Activated CD4-positive, alpha-beta T cell treated with anti-CD3 and anti-CD28 coated beads for 36 hours (primary cell): ENCODE results near the gene PPA1. TPM values are rescaled to one million over a fixed set of nuclear protein-coding genes. Genes with fewer than 3 reads are reported as not detected.

ENCODE experiments used
- ATAC-seq: fragments of 200-7000 bp; cut with Tn5 transposase; one replicate; pipeline ENCODE4 v1.10.0; 2021; ENCODE audit warnings: mild to moderate bottlenecking, moderate library complexity
- CTCF ChIA-PET: fragments of 350-600 bp; sonication (Branson Sonifier 250); formaldehyde crosslinking; loops from one replicate; lab custom pipeline; 2021; ENCODE audit warnings: antibody characterized with exemption; lab: Charles Lee
- POLR2A ChIA-PET: fragments of 350-600 bp; sonication (Branson Sonifier 250); formaldehyde crosslinking; loops from one replicate; lab custom pipeline; 2021; ENCODE audit warnings: antibody characterized with exemption, inconsistent platforms; lab: Charles Lee
- DNase-seq: peaks from one replicate; pipeline ENCODE4 v3.0.0-alpha.2; 2020
- H3K27ac Mint-ChIP-seq: one replicate; pipeline ENCODE4 v1.8.0; 2021; ENCODE audit warnings: mixed read lengths
- H3K27me3 Mint-ChIP-seq: one replicate; pipeline ENCODE4 v1.8.0; 2021; ENCODE audit warnings: mixed read lengths
- H3K36me3 Mint-ChIP-seq: one replicate; pipeline ENCODE4 v1.8.0; 2021; ENCODE audit warnings: low read depth, mixed read lengths
- H3K4me1 Mint-ChIP-seq: one replicate; pipeline ENCODE4 v1.8.0; 2021; ENCODE audit warnings: mixed read lengths
- H3K4me3 Mint-ChIP-seq: one replicate; pipeline ENCODE4 v1.8.0; 2021; ENCODE audit warnings: mild to moderate bottlenecking, moderate library complexity, mixed read lengths
- H3K9me3 Mint-ChIP-seq: one replicate; pipeline ENCODE4 v1.8.0; 2021; ENCODE audit warnings: low read depth, mixed read lengths
- intact Hi-C, 2 experiments: fragments of 100-400 bp; cut with DNase I in 1 of 2; cut with micrococcal nuclease in 1 of 2; formaldehyde crosslinking; loops; one replicate each; pipeline versions ENCODE4 v1.14.2 to v1.15.1; 2022 to 2024; cut with DNase I, micrococcal nuclease
- total RNA-seq, 2 experiments: library from RNA; stranded (reverse); gene quantifications; one replicate each; pipeline ENCODE4 v1.2.3, GENCODE V29; 2021

PPA1 gene
- 100 to 1,000 TPM; 286 to 328 TPM for total RNA-seq

DNA sequence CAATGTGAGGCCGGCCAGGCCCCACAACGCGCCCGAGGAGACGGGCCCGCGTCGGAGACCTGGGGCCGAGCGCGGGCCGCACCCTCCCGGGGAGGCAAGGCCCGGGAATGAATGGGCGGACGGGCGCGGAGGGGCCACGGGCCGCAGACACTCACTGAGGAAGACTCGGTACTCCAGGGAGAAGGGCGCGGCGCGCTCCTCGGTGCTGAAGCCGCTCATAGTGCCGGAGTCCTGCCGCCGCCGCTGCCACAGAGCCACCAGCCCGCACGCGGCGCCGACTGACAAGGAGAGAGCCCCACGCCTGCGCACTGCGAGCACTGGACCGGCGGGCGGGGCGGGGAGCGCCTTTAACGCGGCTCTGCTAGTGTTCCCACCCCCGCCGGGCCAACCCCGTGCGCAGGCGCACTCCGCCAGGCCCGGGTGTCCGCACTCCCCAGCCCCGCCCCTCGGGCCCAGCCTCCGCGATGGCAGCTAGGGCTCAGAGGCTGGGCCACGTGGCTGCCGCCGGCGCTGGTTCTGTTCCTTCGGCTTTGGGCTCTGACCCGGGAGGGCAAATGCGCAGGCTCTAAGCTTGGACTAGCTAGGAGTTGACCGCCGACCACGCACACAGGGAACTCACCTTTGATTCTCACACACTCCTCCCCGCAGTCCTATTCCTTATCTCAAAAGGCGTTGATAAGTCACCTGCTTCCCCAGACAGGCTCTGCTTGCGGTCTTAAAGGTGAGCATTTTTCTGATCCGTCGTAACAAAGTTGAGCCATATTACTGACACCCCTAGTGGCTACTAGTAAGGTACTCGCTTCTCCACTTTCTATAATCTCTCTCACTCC lies at the start of gene PPA1:
PPA1 (minus strand) TSS at position 321 of the 830 bp plus-strand sequence; CDS start at position 219, 102 bp downstream.
- peak within 1 kb of the TSS; percentile 89 for H3K27ac Mint-ChIP-seq
- peak; percentile 91 for ATAC-seq
- intact Hi-C loops = loop anchor here (1.0 to 5.0 kb wide), 9 partner anchors 22 to 584 kb away; partner anchors contain the start of genes LRRC20 (in 2 of the 2), SAR1A (in 2 of the 2), TYSND1 (in 2 of the 2) and EIF4EBP2 (in 1 of the 2)
- H3K4me1 Mint-ChIP-seq = peaks cover 31% of the 10 kb centered on the region
- ChIA-PET CTCF (interaction anchor here (0.8 to 4.9 kb wide), 7 partner anchors 11 to 171 kb away, joined by 3 to 69 read pairs (median 8); partner anchors contain the start of genes EIF4EBP2 and TYSND1), POLR2A (interaction anchor here (0.8 to 2.2 kb wide), 7 partner anchors 11 to 246 kb away, joined by 3 to 8 read pairs (median 4); partner anchors contain the start of genes EIF4EBP2 and SAR1A)
- peak; percentile 100 for DNase-seq
- peak within 1 kb of the TSS; percentile 83 for H3K4me3 Mint-ChIP-seq
- H3K27me3 Mint-ChIP-seq = no peaks in the 10 kb centered on the region
- H3K9me3 Mint-ChIP-seq = no peaks in the 10 kb centered on the region
- peaks cover 26% of the 10 kb centered on the region for H3K36me3 Mint-ChIP-seq

DNA sequence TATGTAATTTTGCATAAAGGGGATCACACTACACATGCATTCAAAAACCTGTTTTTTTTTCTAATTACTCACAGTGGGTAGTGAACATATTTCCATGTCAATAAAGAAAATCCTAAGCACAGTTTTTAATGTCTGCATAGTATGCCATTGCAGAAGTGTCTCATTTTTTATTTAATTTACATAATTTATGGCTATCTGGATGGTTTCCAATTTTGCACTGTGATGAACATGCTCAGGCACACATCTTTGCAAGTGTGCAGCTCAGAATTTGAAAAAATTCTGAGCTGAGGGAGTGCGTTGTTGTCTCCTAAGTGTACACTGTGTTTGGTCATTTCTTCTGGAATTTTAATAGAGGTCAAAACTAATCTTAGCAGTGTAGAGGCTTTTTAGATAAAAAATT lies 48.4 kb upstream of the PPA1 start:
- ATAC-seq (no peak), DNase-seq (no peak)
- Mint-ChIP-seq H3K4me3 (no peak overlapping the region), H3K27me3 (peaks cover 44% of the 10 kb centered on the region), H3K36me3 (no peaks in the 10 kb centered on the region), H3K4me1 (no peaks in the 10 kb centered on the region), H3K27ac (no peak overlapping the region), H3K9me3 (no peaks in the 10 kb centered on the region)
- CTCF ChIA-PET = interaction anchor here (0.6 to 1.4 kb wide), 3 partner anchors 9 to 60 kb away, joined by 3 to 5 read pairs (median 3); no protein-coding TSS in a partner anchor
- POLR2A ChIA-PET = no interaction called here
- intact Hi-C loops = no loop called here

DNA sequence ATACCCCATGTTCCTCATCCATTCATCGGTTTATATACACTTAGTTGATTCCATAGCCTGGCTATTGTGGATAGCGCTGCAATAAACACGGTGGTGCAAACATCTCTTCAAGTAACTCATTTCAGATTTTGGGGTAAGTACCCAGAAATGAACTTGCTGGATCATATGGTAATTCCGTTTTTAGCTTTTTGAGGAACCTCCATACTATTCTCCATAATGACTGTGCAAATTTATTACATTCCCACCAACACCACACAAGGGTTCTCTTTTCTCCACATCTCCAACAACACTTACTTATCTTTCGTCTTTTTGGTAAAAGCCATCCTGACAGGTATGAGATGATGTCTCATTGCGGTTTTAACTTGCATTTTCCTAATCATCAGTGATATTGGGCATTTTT lies 46.9 kb upstream of the PPA1 start:
- CTCF ChIA-PET = interaction anchor here (0.6 to 1.3 kb wide), 2 partner anchors 13 to 171 kb away, joined by 3 to 4 read pairs; no protein-coding TSS in a partner anchor
- H3K27ac Mint-ChIP-seq = no peak overlapping the region
- no peaks in the 10 kb centered on the region for H3K9me3 Mint-ChIP-seq
- H3K4me1 Mint-ChIP-seq = no peaks in the 10 kb centered on the region
- DNase-seq = no peak
- H3K27me3 Mint-ChIP-seq = peaks cover 32% of the 10 kb centered on the region
- no peak overlapping the region for H3K4me3 Mint-ChIP-seq
- POLR2A ChIA-PET = no interaction called here
- ATAC-seq = no peak
- no peaks in the 10 kb centered on the region for H3K36me3 Mint-ChIP-seq
- intact Hi-C loops = no loop called here

DNA sequence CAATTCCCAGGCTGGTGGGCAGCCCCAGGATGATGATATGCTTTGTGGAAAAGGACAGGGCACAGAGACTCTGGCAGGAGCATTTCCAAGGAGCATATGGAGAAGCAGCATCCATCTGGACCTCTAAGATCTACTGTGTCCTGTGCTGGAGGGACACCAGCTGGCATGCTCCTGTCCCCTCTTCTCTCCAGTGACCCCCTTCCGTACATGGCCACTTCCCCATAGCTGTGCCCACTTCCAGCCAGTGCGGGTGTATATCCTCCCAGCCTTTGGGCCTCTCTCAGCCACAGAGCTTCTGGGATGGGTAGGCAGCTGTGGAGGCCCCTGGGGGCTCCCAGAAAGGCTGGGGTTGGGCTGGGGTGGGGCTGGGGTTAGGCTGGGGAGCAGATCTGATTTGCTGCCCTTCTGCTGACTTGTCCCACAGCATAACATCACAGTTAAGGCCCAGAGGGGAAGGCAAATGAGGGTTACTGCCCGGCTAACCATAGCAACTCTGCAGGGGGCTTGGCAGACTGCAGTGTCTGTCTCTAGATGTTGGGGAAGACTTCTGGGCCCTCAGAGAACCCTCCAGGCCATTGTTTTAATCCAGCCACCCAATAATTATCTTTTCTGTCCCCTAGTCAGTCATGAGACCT lies 44.3 kb upstream of the PPA1 start:
- POLR2A ChIA-PET = no interaction called here
- intact Hi-C loops = no loop called here
- Mint-ChIP-seq H3K27me3 (peaks cover 12% of the 10 kb centered on the region), H3K9me3 (no peaks in the 10 kb centered on the region), H3K4me1 (peaks cover 9% of the 10 kb centered on the region), H3K4me3 (no peak overlapping the region), H3K27ac (no peak overlapping the region), H3K36me3 (no peaks in the 10 kb centered on the region)
- no peak for ATAC-seq
- CTCF ChIA-PET = interaction anchor here (2.1 kb wide), 1 partner anchor 87 kb away, joined by 7 read pairs; no protein-coding TSS in a partner anchor
- DNase-seq = no peak

DNA sequence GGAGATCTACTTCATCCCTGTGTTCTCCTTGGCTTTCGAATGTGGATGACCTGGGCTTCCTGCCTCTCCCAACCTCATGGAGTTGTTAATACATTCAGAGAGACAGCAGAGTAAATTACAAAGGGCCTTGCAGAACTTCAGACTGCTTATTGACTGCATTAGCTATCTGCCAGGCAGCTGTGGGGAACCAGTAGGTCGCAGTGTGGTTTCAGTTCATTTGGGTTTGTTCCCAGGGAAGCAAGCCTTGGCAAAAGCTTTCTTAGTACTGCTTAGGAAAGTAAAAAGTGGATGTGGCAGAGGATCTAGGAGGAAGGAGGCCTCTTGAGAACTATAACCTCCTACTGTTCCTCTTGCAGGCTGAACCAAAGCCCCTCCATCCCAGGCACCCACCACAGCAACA lies 41.4 kb upstream of the PPA1 start:
- intact Hi-C loops = no loop called here
- POLR2A ChIA-PET = interaction anchor here (0.6 kb wide), 1 partner anchor 43 kb away, joined by 4 read pairs; no protein-coding TSS in a partner anchor
- Mint-ChIP-seq H3K4me3 (no peak overlapping the region), H3K27ac (no peak overlapping the region), H3K4me1 (peaks cover 23% of the 10 kb centered on the region), H3K36me3 (no peaks in the 10 kb centered on the region), H3K9me3 (no peaks in the 10 kb centered on the region), H3K27me3 (no peaks in the 10 kb centered on the region)
- DNase-seq (no peak), ATAC-seq (no peak)
- CTCF ChIA-PET = interaction anchor here (1.0 to 1.7 kb wide), 2 partner anchors 9 to 90 kb away, joined by 3 to 6 read pairs; partner anchors contain the start of gene NPFFR1

DNA sequence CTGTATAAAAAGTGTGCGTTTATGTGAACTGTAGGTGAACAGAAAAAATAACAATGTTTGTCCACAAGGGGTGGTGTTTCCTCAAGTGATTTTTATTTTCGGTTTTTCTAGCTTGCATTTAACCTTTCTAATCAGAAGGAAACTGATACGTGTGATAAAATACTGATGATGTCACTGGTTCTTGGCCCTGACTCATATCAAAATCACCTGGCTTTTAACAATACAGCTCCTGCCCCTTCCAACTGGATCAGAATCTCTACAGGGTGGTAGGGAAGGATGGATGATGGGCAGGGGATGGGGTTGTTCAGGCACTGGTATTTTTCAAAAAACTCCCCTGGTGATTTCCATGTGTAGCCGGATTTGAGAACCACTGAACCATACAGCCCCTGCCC lies 39.7 kb upstream of the PPA1 start:
- no peaks in the 10 kb centered on the region for H3K9me3 Mint-ChIP-seq
- intact Hi-C loops = loop anchor here (1.0 to 2.0 kb wide), 7 partner anchors 40 to 110 kb away; partner anchors contain the start of genes PPA1 (in 1 of the 2) and SAR1A (in 1 of the 2)
- no peaks in the 10 kb centered on the region for H3K27me3 Mint-ChIP-seq
- ChIA-PET POLR2A (interaction anchor here (0.6 to 1.4 kb wide), 5 partner anchors 38 to 103 kb away, joined by 3 to 7 read pairs (median 3); no protein-coding TSS in a partner anchor), CTCF (interaction anchor here (0.6 to 2.0 kb wide), 27 partner anchors 8 to 315 kb away, joined by 3 to 15 read pairs (median 3); partner anchors contain the start of genes EIF4EBP2, PPA1 and TYSND1)
- no peak overlapping the region for H3K4me3 Mint-ChIP-seq
- peaks cover 23% of the 10 kb centered on the region for H3K4me1 Mint-ChIP-seq
- DNase-seq = peak; percentile 20
- ATAC-seq = peak; percentile 92
- no peaks in the 10 kb centered on the region for H3K36me3 Mint-ChIP-seq
- H3K27ac Mint-ChIP-seq = no peak overlapping the region

DNA sequence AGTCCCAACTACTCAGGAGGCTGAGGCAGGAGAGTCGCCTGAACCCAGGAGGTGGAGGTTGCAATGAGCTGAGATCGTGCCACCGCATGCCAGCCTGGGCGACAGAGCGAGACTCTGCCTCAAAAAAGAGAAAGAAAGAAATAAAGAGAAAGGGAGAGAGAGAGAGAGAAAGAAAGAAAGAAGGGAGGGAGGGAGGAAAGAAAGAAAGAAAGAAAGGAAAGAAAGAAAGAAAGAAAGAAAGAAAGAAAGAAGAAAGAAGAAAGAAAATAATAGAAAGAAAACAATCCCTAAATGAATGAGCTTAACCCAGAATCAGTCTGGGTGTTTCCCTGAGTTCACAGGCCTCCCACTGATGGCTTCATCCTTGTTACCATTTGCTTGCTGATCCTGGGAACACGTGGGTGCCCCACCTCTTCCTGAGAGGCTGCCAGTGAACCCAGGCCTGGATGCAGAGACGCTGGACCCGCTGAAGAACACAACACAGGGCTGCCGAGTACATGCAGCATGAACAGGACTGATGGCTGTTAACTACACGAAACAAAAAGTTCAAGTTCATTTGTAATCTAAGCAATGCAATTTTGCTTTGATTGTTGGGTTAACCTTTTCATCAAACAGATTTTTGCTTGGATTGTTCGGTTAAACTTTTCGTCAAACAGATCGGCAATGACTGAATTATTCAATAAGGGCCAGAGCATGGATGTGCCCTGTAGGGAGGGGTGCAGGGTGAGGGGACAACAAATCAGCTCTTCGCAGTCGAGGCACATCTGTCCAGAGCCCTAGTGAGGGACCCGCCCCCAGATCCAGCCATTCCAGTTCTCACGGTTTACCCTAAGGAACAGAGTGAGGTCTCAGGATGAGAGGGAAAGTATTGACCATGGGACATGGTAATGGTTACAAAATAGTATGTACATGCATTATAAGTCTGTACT lies 39.0 kb upstream of the PPA1 start:
- Mint-ChIP-seq H3K27ac (peak overlapping the region; percentile 32), H3K36me3 (no peaks in the 10 kb centered on the region), H3K4me3 (no peak overlapping the region), H3K4me1 (peaks cover 27% of the 10 kb centered on the region), H3K9me3 (no peaks in the 10 kb centered on the region), H3K27me3 (no peaks in the 10 kb centered on the region)
- no peak for DNase-seq
- intact Hi-C loops = loop anchor here (1.0 to 2.0 kb wide), 6 partner anchors 39 to 109 kb away; partner anchors contain the start of genes PPA1 (in 1 of the 2) and SAR1A (in 1 of the 2)
- ATAC-seq = peak; percentile 17
- ChIA-PET POLR2A (interaction anchor here (0.6 to 1.4 kb wide), 4 partner anchors 37 to 103 kb away, joined by 3 to 7 read pairs (median 4); no protein-coding TSS in a partner anchor), CTCF (interaction anchor here (0.6 to 2.0 kb wide), 24 partner anchors 9 to 314 kb away, joined by 3 to 15 read pairs (median 3); partner anchors contain the start of genes EIF4EBP2, PPA1 and TYSND1)

DNA sequence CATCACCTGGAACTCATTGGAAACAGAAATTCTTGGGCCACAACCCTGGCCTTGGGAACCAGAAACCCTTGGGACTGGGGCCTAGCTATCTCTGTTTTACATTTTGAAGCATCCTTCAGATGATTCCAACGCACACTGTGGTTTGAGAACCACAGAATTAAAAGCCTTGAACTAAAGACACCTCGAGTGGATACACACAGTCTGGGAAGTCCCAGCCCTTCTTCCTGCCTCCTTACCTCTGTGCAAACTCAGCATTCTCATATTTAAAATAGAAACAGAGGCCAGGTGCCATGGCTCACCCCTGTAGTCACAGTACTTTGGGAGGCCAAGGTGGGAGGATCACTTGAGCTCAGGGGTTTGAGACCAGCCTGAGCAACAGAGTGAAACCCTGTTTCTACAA lies 37.7 kb upstream of the PPA1 start:
- intact Hi-C loops = no loop called here
- Mint-ChIP-seq H3K4me3 (no peak overlapping the region), H3K27me3 (no peaks in the 10 kb centered on the region), H3K36me3 (no peaks in the 10 kb centered on the region), H3K4me1 (peaks cover 32% of the 10 kb centered on the region), H3K9me3 (no peaks in the 10 kb centered on the region), H3K27ac (no peak overlapping the region)
- CTCF ChIA-PET = no interaction called here
- POLR2A ChIA-PET = no interaction called here
- ATAC-seq = peak; percentile 48
- DNase-seq = peak; percentile 21

DNA sequence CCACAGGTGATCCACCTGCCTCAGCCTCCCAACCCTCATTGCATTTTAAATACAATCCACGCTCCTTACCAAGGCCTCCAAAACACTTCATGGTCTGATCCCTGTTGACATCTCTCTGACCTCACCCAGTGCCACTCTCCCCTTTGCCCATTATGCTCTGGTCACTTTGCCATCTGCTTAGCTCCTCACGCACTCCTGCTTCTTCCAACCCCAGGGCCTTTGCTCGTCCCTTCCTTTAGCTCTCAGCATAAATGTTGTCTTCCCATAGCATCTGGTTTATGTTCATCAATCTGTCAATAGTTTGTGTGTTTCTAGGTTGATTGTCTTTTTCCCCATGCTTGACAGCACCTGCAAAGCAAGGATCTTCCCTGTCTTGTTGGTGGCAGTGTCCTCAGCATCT lies 36.5 kb upstream of the PPA1 start:
- intact Hi-C loops = no loop called here

DNA sequence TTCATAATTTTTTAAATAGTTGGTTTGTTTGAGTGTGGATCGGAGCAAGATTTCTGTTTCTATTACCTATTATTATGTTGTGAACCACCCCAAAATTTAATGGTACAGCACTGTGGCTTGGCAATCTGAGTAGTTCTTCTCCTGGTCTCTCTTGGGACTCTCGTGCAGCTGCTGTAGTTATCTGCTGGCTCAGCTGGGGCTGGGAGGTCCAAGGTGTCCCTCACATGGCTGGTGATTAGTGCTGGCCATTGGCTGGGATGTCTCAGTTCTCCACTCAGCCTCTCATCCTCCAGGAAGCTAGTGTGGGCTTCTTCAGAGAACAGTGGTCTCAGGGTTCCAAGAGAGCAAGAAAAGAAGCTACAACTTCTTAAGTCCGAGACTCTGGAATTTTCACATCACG lies 35.1 kb upstream of the PPA1 start:
- Mint-ChIP-seq H3K27ac (no peak overlapping the region), H3K4me1 (peaks cover 31% of the 10 kb centered on the region), H3K36me3 (no peaks in the 10 kb centered on the region), H3K27me3 (no peaks in the 10 kb centered on the region), H3K4me3 (no peak overlapping the region), H3K9me3 (no peaks in the 10 kb centered on the region)
- ChIA-PET POLR2A (no interaction called here), CTCF (interaction anchor here (1.2 to 1.9 kb wide), 3 partner anchors 12 to 113 kb away, joined by 3 to 10 read pairs (median 7); no protein-coding TSS in a partner anchor)
- ATAC-seq = no peak
- intact Hi-C loops = no loop called here
- DNase-seq = no peak

More for the DNA sequence above, 36.5 kb upstream of the PPA1 start:
- DNase-seq (no peak), ATAC-seq (no peak)
- no peak overlapping the region for H3K27ac Mint-ChIP-seq
- CTCF ChIA-PET = interaction anchor here (1.0 to 1.4 kb wide), 3 partner anchors 38 to 95 kb away, joined by 3 to 5 read pairs (median 5); no protein-coding TSS in a partner anchor
- POLR2A ChIA-PET = interaction anchor here (0.6 kb wide), 2 partner anchors 98 to 109 kb away, joined by 3 to 4 read pairs; no protein-coding TSS in a partner anchor
- no peaks in the 10 kb centered on the region for H3K9me3 Mint-ChIP-seq
- H3K36me3 Mint-ChIP-seq = no peaks in the 10 kb centered on the region
- H3K27me3 Mint-ChIP-seq = no peaks in the 10 kb centered on the region
- H3K4me3 Mint-ChIP-seq = no peak overlapping the region
- H3K4me1 Mint-ChIP-seq = peaks cover 32% of the 10 kb centered on the region
